Measurements from ENCODE around the gene DIDO1. TPM values are rescaled to one million over a fixed set of nuclear protein-coding genes. Genes with fewer than 3 reads are reported as not detected.

DIDO1 gene
- total RNA-seq, 2 experiments from 2014 or later, result 48.1 to 49.6 TPM

DNA sequence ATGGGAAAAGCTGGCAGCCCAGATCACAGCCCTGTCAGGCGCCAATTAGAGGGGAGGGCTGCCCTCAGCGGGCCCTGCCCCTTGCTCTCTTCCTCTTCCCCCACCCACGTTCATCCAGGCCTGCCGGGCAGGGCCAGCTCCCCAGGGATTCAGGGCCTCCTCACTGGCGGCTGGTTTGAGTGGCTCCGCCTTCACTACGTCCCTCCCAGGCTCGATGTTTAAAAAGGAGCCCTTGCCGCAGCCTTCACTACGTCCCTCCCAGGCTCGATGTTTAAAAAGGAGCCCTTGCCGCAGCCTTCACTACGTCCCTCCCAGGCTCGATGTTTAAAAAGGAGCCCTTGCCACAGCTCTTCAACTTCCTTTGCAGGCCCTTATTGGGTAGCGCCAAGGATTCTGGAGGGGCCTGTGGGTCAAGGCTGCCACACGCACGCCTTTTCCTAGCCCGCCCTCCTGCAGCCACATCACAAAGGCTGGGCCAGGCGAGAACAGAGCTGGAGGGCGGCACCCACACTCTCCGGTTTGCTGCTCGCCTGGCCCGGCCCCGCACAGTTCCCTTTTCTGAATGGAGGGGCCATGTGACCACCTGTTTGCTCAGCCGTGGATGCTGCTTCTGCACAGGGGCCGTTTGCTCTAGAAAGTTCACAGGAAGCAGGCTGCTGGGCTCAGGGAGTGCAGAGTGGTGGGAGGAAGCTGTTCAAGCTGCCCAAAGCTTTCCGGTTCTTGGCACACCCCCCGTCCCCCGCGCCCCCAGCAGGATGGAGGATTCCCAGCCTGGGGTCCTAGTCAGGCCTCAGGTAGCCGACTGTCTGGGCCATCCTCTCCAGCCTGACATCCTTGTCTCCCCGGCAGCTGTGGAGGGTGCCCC, 27.8 kb upstream of the DIDO1 start:
- ChIA-PET POLR2A (interaction anchor here (0.6 to 3.5 kb wide), 4 partner anchors 16 to 439 kb away, joined by 3 to 16 read pairs (median 3); partner anchors contain the start of gene GID8), CTCF (interaction anchor here (0.6 to 1.8 kb wide), 12 partner anchors 10 to 627 kb away, joined by 3 to 7 read pairs (median 4); no protein-coding TSS in a partner anchor)

DNA sequence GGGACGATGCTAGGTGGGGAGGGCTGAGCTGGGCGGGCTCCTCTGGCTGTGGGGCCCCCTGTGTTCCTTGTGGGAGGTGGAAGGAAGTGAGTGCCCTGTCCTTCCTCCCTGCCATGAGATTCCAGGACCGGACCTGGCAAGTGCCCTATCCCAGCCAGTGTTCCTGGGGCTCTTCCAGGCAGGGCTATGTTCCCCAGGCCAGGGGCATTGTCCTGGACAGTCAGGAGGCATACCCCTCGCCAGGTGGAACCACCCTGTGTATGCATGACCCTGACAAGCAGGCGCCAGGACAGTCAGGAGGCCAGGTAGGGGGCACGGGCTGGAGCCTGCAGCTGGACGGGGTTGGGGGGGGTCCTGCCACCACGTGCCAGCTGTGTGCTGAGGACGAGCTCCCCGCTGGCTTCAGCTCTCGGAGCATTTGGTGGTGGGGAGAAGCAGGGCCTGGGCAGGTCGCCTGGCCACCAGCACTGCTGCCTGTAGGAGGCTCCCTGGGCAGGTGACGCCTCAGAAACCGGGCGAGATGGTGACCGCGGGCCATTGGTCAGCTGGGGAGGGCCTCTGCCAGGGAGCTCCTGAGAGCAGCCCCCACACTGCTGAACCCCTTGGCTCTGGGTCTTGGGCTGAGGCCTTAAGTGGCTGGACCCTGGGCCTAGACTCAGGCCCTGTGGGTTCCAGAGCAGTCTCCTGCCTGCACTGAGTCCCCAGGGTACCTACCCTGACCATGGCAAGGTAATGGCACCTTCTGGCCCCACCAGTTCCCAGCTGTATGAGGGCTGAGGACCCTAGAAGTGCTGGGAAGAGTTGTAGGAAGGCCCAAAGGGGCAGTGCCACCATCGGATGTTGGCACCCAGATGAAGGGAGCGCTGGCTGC, 26.9 kb upstream of the DIDO1 start:
- POLR2A ChIA-PET, result interaction anchor here (1.1 to 3.5 kb wide), 2 partner anchors 16 to 18 kb away, joined by 3 to 16 read pairs; partner anchors contain the start of gene GID8
- CTCF ChIA-PET, result interaction anchor here (1.1 to 1.8 kb wide), 7 partner anchors 9 to 56 kb away, joined by 3 to 7 read pairs (median 3); no protein-coding TSS in a partner anchor

DNA sequence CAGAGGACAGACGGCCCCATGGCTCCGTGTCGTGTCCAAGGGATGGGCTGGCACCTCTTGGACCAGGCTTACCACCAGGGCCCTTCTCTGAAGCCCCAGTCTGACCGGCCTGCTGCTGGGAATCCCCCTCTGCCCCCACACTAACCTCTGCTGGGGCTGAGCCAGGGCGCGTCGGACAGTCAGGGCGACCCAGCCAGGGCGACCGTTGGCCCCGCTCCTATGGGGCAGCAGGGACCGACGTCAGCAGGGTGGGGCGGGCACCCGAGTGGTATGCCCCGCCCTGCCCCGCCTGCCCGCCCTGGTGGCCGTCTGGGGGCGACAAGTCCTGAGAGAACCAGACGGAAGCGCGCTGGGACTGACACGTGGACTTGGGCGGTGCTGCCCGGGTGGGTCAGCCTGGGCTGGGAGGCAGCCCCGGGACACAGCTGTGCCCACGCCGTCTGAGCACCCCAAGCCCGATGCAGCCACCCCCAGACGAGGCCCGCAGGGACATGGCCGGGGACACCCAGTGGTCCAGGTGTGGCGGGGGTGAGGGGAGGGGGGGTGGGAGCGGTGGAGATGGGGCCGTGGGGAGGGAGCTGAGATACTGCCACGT, 26.2 kb upstream of the DIDO1 start, which contains the start of gene SLC17A9:
SLC17A9 (plus strand) TSS at position 337 of the 595 bp plus-strand sequence; CDS start at position 459, 122 bp downstream.
- POLR2A ChIA-PET, result interaction anchor here (3.5 kb wide), 1 partner anchor 15 kb away, joined by 16 read pairs; the partner anchor contains the start of gene GID8

DNA sequence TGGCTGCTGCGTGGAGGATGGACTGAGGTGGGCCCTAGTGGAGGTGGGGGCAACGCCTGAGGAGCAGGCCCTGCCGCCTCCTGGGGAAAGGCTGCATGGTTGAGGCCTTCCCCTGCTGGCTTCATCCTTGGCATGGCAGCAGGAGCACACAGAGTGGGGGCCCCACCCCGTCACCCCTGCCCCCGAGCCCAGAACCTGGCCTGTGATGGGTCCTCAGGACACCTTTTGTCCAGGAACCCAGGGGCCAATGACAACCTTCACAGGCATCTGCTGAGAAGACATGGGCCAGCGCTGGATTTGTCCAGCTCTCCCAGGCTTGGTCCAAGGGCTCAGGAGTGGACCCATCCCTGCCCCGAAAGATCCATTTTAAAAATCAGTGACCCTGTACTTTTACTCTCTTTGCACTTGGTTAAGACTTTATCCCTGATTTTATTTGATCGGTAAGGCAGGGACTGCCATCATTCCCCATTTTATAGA, 25.6 kb upstream of the DIDO1 start:
- CTCF ChIA-PET, result no interaction called here
- POLR2A ChIA-PET, result interaction anchor here (3.5 kb wide), 1 partner anchor 14 kb away, joined by 16 read pairs; the partner anchor contains the start of gene GID8

More for the DNA sequence above, 26.2 kb upstream of the DIDO1 start, which contains the start of gene SLC17A9:
- CTCF ChIA-PET, result interaction anchor here (1.1 kb wide), 1 partner anchor 8 kb away, joined by 3 read pairs; no protein-coding TSS in a partner anchor

DNA sequence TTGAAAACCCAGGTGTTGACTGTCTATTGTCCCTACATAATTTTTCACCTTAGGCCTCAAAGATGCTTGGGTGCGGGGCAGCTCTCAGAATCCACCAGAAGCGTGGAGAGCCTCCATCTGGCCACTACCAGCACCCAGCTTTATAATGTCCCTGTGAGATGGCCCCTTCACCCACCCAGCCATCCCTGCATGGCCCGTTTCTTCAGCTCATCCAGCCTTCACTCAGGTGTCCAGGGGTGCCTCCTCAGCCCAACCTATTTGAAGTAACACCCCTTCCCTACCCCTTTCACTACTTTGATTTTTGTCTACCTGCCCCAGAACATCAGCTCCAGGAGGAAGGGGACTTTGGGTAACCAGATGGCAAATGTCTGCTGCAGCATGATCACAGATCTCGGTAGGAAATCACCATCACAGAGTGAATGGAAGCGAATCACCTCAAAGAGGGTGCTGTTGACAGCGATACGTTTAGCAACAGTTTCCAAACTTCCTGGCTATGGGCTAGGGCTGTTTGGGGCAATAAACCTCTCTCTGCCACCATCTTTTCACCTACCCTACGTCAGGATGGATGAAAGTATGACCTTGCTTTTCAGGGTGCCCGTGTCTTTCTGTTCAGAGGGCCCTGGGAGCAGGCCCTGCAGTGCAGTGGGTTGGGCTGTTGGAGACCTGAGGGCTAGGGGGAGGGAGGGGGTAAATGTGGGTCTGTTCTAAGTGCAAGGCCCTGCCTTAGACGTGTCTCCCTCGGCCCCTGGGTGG, 25.0 kb upstream of the DIDO1 start:
- ChIA-PET CTCF (no interaction called here), POLR2A (no interaction called here)

DNA sequence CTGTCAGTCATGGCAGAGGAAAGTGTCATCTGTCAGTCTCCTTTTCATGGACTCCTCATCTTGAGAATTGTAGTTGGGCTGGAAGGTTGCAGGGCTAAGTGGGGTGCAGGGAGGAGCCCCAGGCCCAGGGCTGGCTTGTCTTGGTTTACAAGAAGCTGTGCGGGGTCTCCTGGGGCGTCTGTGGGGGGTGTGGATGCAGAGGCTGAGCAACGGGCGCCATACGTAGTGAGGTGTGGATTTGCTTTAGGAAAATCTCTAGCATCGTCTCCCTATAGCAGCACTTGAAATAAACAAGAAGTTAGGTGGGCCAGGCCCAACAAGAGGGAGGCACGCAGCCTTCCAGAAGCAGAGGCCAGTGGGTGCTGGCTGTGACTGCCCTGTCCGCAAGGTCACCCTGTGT, 24.4 kb upstream of the DIDO1 start:
- CTCF ChIA-PET, result no interaction called here

DNA sequence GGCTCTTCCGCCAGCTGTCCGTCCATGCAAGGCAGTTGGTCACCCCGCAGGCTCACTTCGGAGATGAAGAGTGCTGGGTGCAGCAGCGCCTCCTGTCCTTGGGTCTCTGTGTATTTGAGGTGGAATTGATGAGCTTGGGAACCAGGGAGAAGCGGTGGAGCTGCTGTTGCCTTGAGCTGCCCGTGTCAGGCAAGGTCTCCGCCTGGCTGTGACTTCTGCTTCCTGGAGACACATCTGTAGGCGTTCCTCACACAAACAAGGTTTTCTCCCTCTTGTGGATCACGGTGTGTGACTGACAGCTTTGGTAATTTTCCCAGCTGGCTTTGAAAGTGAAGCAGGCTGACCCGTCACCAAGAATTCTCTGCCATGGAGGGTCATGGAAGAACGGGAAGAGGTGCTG, 23.7 kb upstream of the DIDO1 start:
- CTCF ChIA-PET, result no interaction called here
- POLR2A ChIA-PET, result no interaction called here

More for the DNA sequence above, 24.4 kb upstream of the DIDO1 start:
- POLR2A ChIA-PET, result no interaction called here

DNA sequence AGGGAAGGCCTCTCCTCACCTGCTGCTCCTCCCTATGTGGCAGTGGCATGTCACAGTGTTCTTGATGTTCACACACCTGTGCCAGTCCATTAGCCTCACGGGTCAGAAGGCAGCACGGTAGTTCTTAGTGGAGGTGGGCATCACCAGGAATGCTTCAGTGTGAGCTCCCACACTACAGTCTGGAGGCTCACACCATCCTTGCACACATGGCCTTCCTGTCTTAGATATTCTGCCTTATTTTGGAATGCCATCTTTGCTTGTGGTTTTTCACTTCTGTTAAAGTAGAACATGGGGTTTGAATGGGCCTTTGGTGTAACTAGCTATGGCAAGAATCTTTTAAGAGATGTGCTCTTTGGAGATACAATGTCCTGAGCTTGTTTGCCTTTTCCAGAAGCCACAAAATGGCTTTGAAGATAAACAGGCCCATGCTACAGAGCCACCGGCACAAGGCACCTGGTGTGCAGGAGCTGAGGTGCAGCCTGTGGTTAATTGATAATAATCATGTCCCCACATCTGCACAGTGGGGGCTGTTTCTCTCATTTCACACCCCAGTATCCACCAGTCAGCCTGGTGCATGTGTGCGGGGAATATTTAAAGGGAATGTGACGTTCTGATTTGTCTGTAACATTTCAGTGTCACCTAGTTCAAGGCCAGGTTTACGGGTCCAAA, 23.0 kb upstream of the DIDO1 start:
- CTCF ChIA-PET, result interaction anchor here (0.9 kb wide), 1 partner anchor 21 kb away, joined by 3 read pairs; no protein-coding TSS in a partner anchor
- POLR2A ChIA-PET, result no interaction called here

DNA sequence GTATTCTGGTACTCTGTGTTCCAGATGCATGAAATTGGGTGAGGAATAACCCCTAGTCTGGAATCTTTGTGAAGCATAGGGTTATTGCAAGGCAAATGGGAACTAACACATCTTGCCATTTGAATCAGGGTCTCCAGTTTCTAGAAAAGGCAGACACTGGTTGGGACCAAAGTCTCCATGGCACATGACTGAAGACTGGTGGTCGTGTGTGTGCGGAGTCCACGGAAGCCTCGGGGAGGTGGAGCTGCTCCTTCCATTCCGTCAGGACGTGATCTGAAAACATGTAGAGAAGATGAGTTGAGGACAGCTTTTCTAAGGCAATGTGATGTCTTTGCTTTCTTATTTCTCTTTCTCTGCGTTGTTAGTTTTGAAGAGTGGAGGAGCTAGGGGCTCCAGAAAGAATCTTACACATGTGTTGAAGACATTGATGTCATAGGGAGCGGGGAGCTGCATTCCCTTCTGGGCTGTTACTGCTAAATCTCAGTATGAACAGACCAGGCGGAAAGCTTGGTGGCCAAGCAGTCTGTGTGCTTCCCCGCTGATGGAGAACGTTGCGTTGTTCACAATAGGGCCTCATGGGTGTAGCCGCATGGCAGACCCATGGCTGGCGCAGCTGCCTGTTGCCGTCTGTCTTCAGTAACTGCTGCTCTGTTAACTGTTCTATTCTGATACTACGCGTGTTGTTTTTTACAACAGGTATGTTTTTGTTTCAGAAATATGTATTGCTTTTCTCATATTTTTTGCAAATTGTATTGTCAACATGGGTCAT, 21.4 kb upstream of the DIDO1 start:
- CTCF ChIA-PET, result no interaction called here
- POLR2A ChIA-PET, result no interaction called here

DNA sequence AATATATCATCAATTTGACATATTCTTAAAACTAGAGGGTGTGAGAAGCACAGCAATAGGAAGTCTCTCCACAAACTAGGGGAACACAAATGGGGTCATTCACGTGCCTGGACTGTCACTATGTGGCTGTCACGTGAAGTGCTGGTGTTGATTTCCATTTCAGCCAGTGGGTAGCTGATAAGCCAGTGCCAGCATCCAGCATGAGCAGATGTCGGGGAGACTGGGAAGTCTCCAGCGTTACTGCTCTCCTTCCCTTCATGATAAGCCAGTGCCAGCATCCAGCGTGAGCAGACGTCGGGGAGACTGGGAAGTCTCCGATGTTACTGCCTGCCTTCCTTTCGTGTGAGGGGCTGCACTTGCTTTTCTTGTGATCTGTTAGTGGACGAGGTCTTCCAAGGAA, 20.6 kb upstream of the DIDO1 start:
- ChIA-PET POLR2A (no interaction called here), CTCF (no interaction called here)

DNA sequence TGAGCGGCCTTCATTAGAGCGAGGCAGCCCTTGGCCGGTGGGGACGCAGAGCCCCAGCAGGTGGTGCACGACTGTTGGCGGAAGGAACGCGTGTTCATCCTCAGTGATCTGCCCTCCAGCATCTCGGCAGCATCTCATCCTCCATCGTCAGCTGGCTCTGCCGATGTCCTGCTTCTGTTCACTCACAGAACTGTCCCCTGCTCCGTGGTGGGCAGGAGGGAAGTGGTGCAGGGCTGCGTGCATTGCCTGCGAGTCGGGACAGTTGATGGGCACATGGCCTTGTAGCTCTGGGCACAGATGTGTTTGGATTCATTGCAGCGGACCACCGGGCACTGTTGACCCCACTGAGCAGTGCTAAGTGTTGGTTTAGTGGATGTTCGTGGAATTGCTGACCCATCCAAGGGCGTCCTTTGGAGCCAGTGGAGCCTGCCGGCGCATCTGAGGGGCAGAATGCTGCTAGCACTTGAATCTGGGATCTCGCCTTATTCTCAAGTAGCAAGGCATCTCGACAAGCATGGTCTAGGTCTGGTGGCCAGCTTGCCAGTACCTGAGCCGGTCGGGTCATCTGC, 19.6 kb upstream of the DIDO1 start:
- POLR2A ChIA-PET, result no interaction called here
- CTCF ChIA-PET, result no interaction called here

DNA sequence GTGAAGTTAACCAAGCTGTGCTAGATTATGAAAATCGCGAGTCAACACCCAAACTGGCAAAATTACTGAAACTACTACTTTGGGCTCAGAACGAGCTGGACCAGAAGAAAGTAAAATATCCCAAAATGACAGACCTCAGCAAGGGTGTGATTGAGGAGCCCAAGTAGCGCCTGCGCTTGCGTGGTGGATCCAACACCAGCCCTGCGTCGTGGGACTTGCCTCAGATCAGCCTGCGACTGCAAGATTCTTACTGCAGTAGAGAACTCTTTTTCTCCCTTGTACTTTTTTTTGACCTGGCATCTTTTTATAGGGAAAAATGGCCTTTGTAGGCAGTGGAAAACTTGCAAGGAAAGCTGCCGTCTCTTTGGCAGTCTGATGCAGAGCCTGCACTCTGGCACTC, 18.4 kb upstream of the DIDO1 start:
- ChIA-PET POLR2A (interaction anchor here (0.6 kb wide), 1 partner anchor 25 kb away, joined by 3 read pairs; no protein-coding TSS in a partner anchor), CTCF (no interaction called here)

DNA sequence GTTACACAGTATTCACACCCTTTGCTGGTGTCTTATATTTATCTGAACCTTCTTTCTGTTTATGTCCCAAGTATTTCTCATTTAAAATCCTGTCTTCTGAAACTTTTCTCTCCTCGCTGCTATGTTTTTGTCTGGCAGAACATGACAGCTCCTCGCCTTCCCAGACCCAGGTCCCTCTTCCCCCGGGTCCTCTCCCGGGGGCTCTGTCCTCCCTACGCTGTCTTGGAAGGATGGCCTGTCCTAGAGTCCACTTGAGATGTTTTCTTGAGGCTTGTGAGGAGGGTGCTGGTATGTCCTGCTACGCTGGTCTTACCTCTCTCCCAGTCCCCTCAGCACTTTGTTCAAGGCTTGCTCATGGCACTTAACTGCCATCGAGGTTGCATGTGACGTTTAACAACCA, 17.9 kb upstream of the DIDO1 start:
- CTCF ChIA-PET, result interaction anchor here (0.9 kb wide), 1 partner anchor 9 kb away, joined by 3 read pairs; no protein-coding TSS in a partner anchor
- POLR2A ChIA-PET, result interaction anchor here (0.6 kb wide), 1 partner anchor 25 kb away, joined by 3 read pairs; no protein-coding TSS in a partner anchor

DNA sequence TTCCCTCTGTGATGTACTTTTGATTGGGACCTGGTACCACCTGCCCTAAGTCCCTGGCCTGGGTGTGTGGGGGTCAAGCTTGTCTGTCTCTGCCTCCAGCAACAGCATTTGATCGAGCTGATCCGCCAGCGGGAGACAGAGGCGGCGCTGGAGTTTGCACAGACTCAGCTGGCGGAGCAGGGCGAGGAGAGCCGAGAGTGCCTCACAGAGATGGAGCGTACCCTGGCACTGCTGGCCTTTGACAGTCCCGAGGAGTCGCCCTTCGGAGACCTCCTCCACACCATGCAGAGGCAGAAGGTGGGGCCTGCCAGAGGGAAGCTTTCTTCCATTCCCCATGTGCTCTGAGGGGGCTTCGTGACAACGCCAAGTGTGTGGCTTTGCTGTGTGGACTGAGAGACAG, 17.1 kb upstream of the DIDO1 start:
- CTCF ChIA-PET, result no interaction called here

DNA sequence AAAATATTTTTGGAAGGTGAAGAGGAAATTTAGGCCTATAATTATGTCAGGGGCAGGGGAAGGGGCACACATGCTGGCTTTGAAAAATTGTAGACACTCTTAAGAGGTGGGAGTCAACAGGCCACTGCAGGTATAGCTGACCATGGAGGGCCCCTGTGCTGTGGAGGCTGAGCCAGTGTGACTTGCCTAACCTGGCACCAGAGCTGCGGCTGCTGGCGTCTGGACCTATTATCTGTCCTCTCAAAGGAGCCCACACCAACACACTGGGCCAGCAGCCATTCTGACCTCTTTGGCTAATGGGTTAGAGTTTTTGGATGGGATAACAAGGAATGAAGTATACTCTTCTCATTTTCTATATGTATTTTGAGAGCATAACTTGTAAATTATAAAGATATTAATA, 16.2 kb upstream of the DIDO1 start:
- ChIA-PET POLR2A (no interaction called here), CTCF (no interaction called here)

More for the DNA sequence above, 17.1 kb upstream of the DIDO1 start:
- POLR2A ChIA-PET, result no interaction called here

DNA sequence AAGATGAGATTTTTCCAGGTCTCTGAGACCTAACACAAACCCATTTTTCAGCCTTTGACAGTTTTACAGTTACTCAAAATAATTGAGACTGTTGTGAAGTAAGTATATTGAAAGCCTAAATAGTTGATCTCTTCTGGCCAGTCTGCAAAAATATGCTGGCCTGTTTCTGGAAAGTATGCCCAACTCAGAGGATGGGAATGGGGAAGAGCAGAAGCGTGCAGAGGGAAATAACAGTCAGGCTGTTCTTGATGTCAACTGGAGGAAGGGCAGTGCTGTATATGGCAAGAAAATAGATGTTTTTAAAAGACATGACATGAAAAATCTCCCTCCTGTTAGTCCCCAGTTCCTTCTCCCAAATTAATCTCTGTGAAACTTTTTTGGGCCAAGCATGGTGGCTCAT, 15.5 kb upstream of the DIDO1 start:
- ChIA-PET CTCF (no interaction called here), POLR2A (no interaction called here)

DNA sequence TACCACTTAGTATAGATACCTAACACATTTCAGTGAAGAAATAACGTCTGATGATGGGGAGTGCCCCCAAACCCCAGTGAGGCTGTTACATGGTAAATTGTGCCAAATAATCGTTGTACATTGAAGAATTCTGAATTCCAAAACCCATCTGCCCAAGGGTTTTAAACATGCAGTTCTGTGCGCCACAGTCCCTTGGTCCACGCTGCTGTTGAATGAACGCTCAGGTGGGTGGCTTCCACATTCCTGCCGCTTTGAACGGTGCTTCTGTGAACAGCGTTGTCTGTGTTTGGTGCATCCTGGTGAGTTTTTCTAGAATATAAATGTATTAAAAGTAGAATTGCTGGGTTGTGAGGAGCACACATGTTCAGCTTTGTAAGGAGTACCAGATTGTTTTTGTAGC, 14.6 kb upstream of the DIDO1 start:
- POLR2A ChIA-PET, result no interaction called here
- CTCF ChIA-PET, result no interaction called here
